Activated naive CD8-positive, alpha-beta T cell treated with anti-CD3 and anti-CD28 coated beads, Interleukin-2, amount 50 U/mL, for 24 hours (primary cell): ENCODE results near the gene CLDND2.

ENCODE experiments used
- ATAC-seq: fragments of 150-1000 bp; cut with Tn5 transposase; one replicate; pipeline ENCODE4 v1.10.0; 2021
- DNase-seq: peaks from one replicate; pipeline ENCODE4 v3.0.0; 2021
- H3K27ac Mint-ChIP-seq: one replicate; pipeline ENCODE4 v1.8.0; 2021; ENCODE audit warnings: mild to moderate bottlenecking, mixed read lengths
- H3K27me3 Mint-ChIP-seq: one replicate; pipeline ENCODE4 v1.8.0; 2021; ENCODE audit warnings: mixed read lengths
- H3K36me3 Mint-ChIP-seq: one replicate; pipeline ENCODE4 v1.8.0; 2021; ENCODE audit warnings: low read depth, mixed read lengths
- H3K4me1 Mint-ChIP-seq: one replicate; pipeline ENCODE4 v1.8.0; 2021; ENCODE audit warnings: mixed read lengths
- H3K4me3 Mint-ChIP-seq: one replicate; pipeline ENCODE4 v1.8.0; 2021; ENCODE audit warnings: mild to moderate bottlenecking, moderate library complexity, mixed read lengths
- H3K9me3 Mint-ChIP-seq: one replicate; pipeline ENCODE4 v1.8.0; 2021; ENCODE audit warnings: mixed read lengths

Gene CLDND2

DNA sequence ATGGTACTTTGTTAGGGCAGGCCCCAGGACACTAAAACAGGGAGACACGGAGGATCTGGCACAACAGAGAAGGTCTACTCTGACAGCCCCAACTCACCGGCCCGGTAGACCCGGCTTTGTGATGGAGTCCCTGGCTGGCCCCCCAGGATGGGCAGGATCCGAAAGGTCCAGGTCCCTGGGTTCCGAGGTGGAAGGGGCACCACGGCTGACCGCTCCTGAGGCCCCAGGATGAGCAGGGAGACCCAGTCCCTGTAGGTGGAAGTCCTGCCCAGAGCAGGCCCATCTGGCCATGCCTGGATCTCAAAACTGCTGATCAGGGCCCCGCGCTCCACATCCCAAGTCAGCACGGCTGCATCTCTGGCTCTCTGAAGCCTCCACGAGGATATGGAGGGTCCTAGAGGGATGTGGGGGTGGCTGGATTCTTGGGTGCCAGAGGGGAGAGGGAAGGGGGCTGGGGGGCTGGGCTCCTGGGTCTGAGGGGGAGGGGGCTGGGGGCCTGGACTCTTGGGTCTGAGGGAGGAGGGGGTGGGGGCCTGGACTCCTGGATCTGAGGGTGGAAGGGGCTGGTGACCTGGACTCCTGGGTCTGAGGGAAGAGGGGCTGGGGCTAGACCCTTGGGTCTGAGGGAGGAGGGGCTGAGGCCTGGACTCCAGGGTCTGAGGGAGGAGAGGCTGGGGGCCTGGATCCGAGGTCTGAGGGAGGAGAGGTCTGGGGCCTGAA lies 31.5 kb downstream of the CLDND2 start:
- H3K36me3 Mint-ChIP-seq = peaks cover 1% of the 10 kb centered on the region
- H3K4me3 Mint-ChIP-seq = no peak overlapping the region
- H3K27me3 Mint-ChIP-seq = peaks cover 5% of the 10 kb centered on the region
- peaks cover 20% of the 10 kb centered on the region for H3K4me1 Mint-ChIP-seq
- no peak for DNase-seq
- no peak for ATAC-seq
- no peak overlapping the region for H3K27ac Mint-ChIP-seq
- no peaks in the 10 kb centered on the region for H3K9me3 Mint-ChIP-seq

- Mint-ChIP-seq H3K27me3 (peaks cover 12% of the 10 kb centered on the region), H3K4me3 (no peak overlapping the region), H3K9me3 (peaks cover 4% of the 10 kb centered on the region), H3K36me3 (peaks cover 11% of the 10 kb centered on the region), H3K27ac (no peak overlapping the region), H3K4me1 (peaks cover 7% of the 10 kb centered on the region)
- ATAC-seq (no peak), DNase-seq (no peak)
Observed at GRCh38 chr19:51333836-51334460, 34.9 kb downstream of the CLDND2 start.

DNA sequence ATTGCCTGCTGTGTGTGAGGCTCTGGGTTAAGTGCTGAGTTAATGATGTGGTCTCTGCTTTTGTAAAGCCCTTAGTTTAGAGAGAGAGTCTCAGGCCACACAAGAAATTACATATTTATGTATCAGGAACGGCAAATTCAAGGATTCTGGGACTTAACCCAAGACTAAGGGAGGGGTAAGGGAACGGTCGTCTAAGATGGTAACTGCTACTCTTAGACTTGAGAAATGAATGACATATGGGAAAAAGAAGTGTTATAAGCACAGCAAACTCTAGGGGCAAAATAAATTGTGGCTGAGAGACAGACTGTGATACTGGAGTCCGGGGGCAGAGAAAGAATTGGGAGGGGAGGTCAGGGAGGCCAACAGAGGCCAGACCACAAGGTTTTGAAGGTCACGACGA lies 37.1 kb downstream of the CLDND2 start:
- no peak overlapping the region for H3K4me3 Mint-ChIP-seq
- peaks cover 4% of the 10 kb centered on the region for H3K9me3 Mint-ChIP-seq
- peaks cover 18% of the 10 kb centered on the region for H3K27me3 Mint-ChIP-seq
- H3K36me3 Mint-ChIP-seq = peaks cover 11% of the 10 kb centered on the region
- no peak for ATAC-seq
- H3K4me1 Mint-ChIP-seq = peaks cover 5% of the 10 kb centered on the region
- no peak overlapping the region for H3K27ac Mint-ChIP-seq
- no peak for DNase-seq

DNA sequence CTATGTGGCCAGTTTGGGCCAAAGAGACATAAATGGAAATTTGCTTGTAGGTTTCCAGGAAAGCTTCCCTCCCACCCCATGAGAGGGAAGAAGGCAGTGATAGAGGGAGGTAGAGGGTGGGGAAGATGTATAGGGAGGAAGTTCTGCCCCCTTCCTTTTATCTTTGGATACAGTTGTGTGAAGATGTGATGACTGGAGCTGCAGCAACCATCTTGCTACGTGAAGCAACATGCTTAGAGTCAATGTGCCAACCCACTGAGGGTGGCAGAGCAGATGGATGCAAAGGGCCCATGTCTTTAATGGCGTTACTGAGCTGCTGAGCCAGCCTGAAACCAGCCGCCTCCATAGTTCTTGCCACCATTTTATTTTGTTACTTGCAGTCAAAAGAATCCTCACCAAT lies 37.6 kb downstream of the CLDND2 start:
- peaks cover 11% of the 10 kb centered on the region for H3K36me3 Mint-ChIP-seq
- H3K4me3 Mint-ChIP-seq = no peak overlapping the region
- H3K27ac Mint-ChIP-seq = no peak overlapping the region
- H3K27me3 Mint-ChIP-seq = peaks cover 20% of the 10 kb centered on the region
- ATAC-seq = no peak
- peaks cover 4% of the 10 kb centered on the region for H3K9me3 Mint-ChIP-seq
- no peak for DNase-seq
- peaks cover 7% of the 10 kb centered on the region for H3K4me1 Mint-ChIP-seq

GRCh38 chr19:51330366-51330765 lies 38.4 kb downstream of the CLDND2 start:
- Mint-ChIP-seq H3K4me3 (no peak overlapping the region), H3K27ac (no peak overlapping the region), H3K4me1 (peaks cover 14% of the 10 kb centered on the region), H3K36me3 (peaks cover 11% of the 10 kb centered on the region), H3K9me3 (peaks cover 4% of the 10 kb centered on the region), H3K27me3 (peaks cover 29% of the 10 kb centered on the region)
- ATAC-seq = no peak
- no peak for DNase-seq

DNA sequence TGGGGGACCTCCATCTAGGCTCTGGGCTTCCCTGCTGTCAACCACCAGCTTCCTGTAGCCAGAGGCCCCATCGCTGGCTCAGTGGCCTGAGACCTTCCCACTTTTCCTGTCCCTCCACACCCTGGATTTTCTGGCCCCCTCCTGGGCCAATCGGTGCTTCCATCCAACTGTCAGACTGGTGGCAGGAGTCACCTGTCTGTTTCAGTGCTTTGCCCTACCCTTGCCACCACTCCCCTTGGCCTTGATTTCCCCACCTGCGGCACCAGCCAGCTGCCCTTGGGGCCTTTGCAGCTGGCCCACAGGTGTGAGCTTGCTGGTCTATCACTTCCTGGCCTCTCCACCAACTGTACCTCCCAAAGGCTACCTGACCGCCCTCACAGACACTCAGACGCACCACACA lies 39.4 kb downstream of the CLDND2 start:
- DNase-seq = no peak
- Mint-ChIP-seq H3K36me3 (peaks cover 11% of the 10 kb centered on the region), H3K9me3 (peaks cover 4% of the 10 kb centered on the region), H3K4me3 (no peak overlapping the region), H3K27ac (no peak overlapping the region), H3K4me1 (peaks cover 14% of the 10 kb centered on the region), H3K27me3 (peaks cover 33% of the 10 kb centered on the region)
- ATAC-seq = no peak

DNA sequence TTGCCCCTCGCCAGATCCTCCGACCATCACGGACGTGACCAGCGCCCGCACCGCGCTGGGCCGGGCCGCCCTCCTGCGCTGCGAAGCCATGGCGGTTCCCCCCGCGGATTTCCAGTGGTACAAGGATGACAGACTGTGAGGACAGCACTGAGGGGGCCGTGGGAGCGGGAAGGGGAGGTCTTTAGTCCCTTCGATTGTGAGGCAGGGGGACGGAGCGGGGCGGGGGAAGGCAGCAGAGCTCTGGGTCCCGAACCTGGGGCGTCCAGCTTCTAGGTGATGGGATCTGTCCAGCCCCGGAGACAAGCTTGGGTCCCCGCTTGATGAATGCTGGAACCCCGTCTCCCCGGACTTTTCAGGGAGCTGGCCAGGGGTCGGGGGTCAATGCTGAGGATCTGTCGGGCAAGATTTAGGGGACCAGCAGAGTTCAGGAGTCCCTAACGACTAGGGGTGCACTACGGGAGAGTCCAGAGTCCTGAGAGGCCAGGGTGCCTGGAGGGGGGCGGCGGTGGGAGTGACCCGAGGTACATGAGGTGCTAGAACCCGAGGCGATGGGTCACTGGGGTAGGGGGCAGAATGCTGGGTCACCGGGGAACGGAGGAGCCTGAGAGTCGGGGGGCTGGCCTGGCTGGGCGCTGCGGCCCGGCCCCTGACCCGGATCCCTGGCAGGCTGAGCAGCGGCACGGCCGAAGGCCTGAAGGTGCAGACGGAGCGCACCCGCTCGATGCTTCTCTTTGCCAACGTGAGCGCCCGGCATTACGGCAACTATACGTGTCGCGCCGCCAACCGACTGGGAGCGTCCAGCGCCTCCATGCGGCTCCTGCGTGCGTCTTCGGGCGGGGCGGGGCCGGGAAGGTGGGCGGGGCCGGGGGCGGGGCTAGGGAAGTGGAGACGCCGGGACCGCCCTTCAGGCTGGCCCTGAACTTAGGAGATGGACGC lies 41.5 kb downstream of the CLDND2 start:
- Mint-ChIP-seq H3K4me3 (peak overlapping the region; percentile 53), H3K36me3 (peaks cover 11% of the 10 kb centered on the region), H3K9me3 (peaks cover 4% of the 10 kb centered on the region), H3K27ac (no peak overlapping the region), H3K27me3 (peaks cover 52% of the 10 kb centered on the region), H3K4me1 (peaks cover 14% of the 10 kb centered on the region)
- peak; percentile 69 for DNase-seq
- peak; percentile 35 for ATAC-seq

GRCh38 chr19:51326216-51327065 lies 42.4 kb downstream of the CLDND2 start:
- ATAC-seq (no peak), DNase-seq (no peak)
- peaks cover 14% of the 10 kb centered on the region for H3K4me1 Mint-ChIP-seq
- H3K27ac Mint-ChIP-seq = no peak overlapping the region
- peaks cover 4% of the 10 kb centered on the region for H3K9me3 Mint-ChIP-seq
- H3K27me3 Mint-ChIP-seq = peaks cover 52% of the 10 kb centered on the region
- H3K4me3 Mint-ChIP-seq = peak overlapping the region; percentile 8
- H3K36me3 Mint-ChIP-seq = peaks cover 5% of the 10 kb centered on the region

DNA sequence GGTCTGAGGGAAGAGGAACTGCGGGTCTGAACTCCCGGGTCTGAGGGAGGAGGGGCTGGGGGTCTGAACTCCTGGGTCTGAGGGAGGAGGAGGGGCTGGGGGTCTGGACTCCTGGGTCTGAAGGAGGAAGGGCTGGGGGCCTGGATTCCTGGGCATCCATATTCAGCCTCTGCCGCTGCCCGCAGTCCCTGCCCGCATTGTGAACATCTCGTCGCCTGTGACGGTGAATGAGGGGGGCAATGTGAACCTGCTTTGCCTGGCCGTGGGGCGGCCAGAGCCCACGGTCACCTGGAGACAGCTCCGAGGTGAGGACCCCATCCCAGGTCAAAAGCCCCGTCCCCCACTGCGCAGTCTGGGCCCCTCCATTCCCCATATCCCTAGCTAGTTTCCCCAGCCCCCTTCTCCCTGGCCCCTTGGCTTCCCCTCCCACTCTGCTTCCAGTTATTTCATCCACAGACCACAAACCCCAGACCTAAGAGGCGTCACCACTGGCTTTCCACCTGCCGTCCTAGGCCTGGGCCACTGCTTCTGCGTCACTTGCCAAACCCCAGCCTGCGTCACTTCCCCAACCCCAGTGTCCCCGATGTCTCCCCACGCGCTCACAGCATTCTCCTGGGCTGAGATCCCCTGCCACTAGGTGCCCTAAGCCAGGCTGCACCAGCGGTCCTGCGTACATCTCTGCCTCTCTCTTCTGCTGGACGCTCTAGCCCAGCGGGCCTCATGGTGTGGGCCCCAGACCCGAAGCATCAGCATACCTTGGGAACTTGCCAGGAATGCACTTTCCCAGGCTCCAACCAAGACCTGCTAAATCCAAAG lies 43.4 kb downstream of the CLDND2 start:
- peaks cover 49% of the 10 kb centered on the region for H3K27me3 Mint-ChIP-seq
- ATAC-seq (peak; percentile 47), DNase-seq (peak; percentile 34)
- no peak overlapping the region for H3K27ac Mint-ChIP-seq
- no peak overlapping the region for H3K4me3 Mint-ChIP-seq
- H3K4me1 Mint-ChIP-seq = peaks cover 14% of the 10 kb centered on the region
- H3K36me3 Mint-ChIP-seq = no peaks in the 10 kb centered on the region
- H3K9me3 Mint-ChIP-seq = no peaks in the 10 kb centered on the region

DNA sequence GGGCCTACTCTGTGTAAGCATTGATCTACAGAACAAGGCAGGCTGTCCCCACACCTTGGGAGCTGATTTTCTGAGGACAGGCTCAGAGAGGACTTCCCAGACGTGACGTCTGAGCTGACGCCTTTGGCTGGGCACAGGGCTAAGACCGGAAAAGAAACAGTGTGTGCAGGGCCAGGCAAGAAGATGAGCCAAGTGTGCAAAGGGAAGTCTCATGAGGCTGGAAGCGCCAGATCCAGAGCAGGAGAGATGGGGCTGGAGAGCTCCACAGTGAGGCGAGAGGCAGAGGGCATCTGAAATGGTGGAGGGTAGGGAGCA lies 44.7 kb downstream of the CLDND2 start:
- peaks cover 14% of the 10 kb centered on the region for H3K4me1 Mint-ChIP-seq
- H3K27me3 Mint-ChIP-seq = peaks cover 43% of the 10 kb centered on the region
- DNase-seq = no peak
- no peak overlapping the region for H3K4me3 Mint-ChIP-seq
- no peak overlapping the region for H3K27ac Mint-ChIP-seq
- no peaks in the 10 kb centered on the region for H3K9me3 Mint-ChIP-seq
- no peaks in the 10 kb centered on the region for H3K36me3 Mint-ChIP-seq
- ATAC-seq = no peak

DNA sequence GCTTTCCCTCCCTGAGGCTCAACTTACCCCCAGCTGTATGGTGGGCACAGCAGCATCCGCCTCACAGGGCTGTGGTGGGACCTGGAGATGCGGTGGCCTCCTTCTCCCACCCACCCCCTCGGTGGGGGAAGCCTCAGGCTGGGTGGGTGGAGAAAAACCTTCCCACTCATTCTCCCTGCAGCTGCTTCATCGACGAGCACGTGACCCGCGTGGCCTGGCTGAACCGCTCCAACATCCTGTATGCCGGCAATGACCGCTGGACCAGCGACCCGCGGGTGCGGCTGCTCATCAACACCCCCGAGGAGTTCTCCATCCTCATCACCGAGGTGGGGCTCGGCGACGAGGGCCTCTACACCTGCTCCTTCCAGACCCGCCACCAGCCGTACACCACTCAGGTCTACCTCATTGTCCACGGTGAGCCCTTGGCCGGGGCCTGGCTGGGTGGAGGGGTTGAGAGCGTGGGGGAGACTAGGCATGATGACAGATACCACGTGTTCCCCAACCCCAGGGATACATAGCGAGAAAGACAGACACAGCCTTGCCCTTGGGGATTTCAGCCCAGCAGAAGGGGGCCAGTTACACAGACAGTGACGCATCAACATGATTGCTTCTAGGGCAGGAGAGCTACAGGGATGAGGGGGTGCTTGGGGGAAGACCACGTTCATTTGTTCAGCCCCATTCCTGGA lies 45.2 kb downstream of the CLDND2 start:
- Mint-ChIP-seq H3K4me1 (peaks cover 14% of the 10 kb centered on the region), H3K27ac (no peak overlapping the region), H3K36me3 (no peaks in the 10 kb centered on the region), H3K9me3 (no peaks in the 10 kb centered on the region), H3K27me3 (peaks cover 43% of the 10 kb centered on the region), H3K4me3 (no peak overlapping the region)
- no peak for ATAC-seq
- DNase-seq = no peak

DNA sequence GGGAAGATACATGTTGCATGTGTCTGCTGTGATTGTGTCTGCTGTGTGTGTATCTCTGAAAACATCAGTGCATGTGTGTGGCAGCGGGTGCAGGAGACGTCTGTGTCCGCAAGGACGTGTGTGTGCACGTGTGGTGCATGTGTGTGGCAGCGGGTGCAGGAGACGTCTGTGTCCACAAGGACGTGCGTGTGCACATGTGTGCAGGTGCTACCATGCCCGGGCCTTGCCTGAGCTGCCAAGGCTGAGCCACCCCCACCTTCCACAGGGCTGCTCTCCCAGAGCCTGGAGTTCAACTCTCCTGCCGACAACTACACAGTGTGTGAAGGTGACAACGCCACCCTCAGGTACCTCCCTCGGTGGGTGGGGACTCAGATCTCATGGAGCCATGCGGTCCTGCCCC lies 47.0 kb downstream of the CLDND2 start:
- no peak for DNase-seq
- H3K9me3 Mint-ChIP-seq = no peaks in the 10 kb centered on the region
- H3K27me3 Mint-ChIP-seq = peaks cover 37% of the 10 kb centered on the region
- H3K4me1 Mint-ChIP-seq = peaks cover 9% of the 10 kb centered on the region
- no peak for ATAC-seq
- no peaks in the 10 kb centered on the region for H3K36me3 Mint-ChIP-seq
- no peak overlapping the region for H3K27ac Mint-ChIP-seq
- no peak overlapping the region for H3K4me3 Mint-ChIP-seq

DNA sequence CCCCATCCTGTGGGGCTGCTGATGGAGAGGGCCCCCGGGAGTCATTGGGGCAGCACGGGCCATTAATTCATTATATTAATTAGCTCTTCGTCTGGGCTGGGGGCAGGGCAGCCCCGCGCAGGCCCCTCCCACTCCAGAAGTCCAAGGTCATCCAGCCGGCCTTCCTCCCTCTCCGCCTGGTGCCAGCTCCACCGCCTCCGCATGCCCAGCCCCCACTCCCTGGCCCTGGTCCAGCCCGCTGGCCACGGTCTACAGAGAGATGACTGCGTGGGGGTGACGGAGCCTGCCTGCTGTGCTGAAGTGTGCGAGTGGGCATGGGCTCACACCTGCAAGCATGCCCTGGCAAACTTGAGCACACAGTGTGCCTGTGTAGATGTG lies 48.5 kb downstream of the CLDND2 start:
- Mint-ChIP-seq H3K4me1 (no peaks in the 10 kb centered on the region), H3K9me3 (peaks cover 3% of the 10 kb centered on the region), H3K27ac (no peak overlapping the region), H3K4me3 (no peak overlapping the region), H3K36me3 (peaks cover 2% of the 10 kb centered on the region), H3K27me3 (peaks cover 26% of the 10 kb centered on the region)
- DNase-seq (no peak), ATAC-seq (no peak)
